ENCODE results near the gene C5orf47. TPM values are rescaled to one million over a fixed set of nuclear protein-coding genes. Genes with fewer than 3 reads are reported as not detected.

C5orf47 gene
- total RNA-seq, 1 experiment from 2014 or later = 0.09 TPM

GRCh38 chr5:173960986-173961385 is 28.0 kb upstream of the C5orf47 start:
- Histone ChIP-seq H3K14ac (ENCODE audit: insufficient read depth, low read length) (no peak overlapping the region), H3K27me3 (ENCODE audit: insufficient read depth, low read length) (no peaks in the 10 kb centered on the region), H2AFZ (ENCODE audit: low read length) (no peak overlapping the region), H2BK20ac (ENCODE audit: low read depth, low read length, poor library complexity, severe bottlenecking) (no peak overlapping the region), H3K4me2 (ENCODE audit: insufficient read depth, insufficient read length, low read length) (no peak overlapping the region), H3K18ac (ENCODE audit: insufficient read length, low read depth, low read length) (no peak overlapping the region), H2BK12ac (ENCODE audit: insufficient read length, low read depth, low read length) (no peak overlapping the region), H4K5ac (ENCODE audit: insufficient read length, low read depth, low read length) (no peak overlapping the region), H2BK5ac (ENCODE audit: insufficient read length, low read length) (no peak overlapping the region), H3K9me3 (ENCODE audit: control insufficient read depth, low read depth, low read length) (no peaks in the 10 kb centered on the region), H3K23ac (ENCODE audit: insufficient read length, low read depth, low read length) (no peak overlapping the region), H2BK15ac (ENCODE audit: low read depth, low read length) (no peak overlapping the region), H2BK120ac (ENCODE audit: low read depth, low read length, poor library complexity, severe bottlenecking) (no peak overlapping the region), H3K23me2 (ENCODE audit: insufficient read length, low read depth, low read length, poor library complexity, severe bottlenecking) (no peaks in the 10 kb centered on the region), H3K56ac (ENCODE audit: insufficient read length, low read depth, low read length) (no peak overlapping the region), H4K20me1 (ENCODE audit: control insufficient read depth, insufficient read depth, insufficient read length) (no peaks in the 10 kb centered on the region), H3K79me1 (ENCODE audit: insufficient read depth, low read depth, low read length, poor library complexity, severe bottlenecking) (no peaks in the 10 kb centered on the region), H4K91ac (ENCODE audit: insufficient read length, low read depth, low read length) (no peak overlapping the region), H2AK5ac (ENCODE audit: insufficient read length, low read length) (no peak overlapping the region), H3K79me2 (ENCODE audit: insufficient read depth, low read length) (no peaks in the 10 kb centered on the region), H3K4ac (ENCODE audit: low read depth, low read length) (no peak overlapping the region), H3K9ac (ENCODE audit: extremely low read depth, insufficient read length, low read length) (no peak overlapping the region), H4K8ac (replicated peaks; ENCODE audit: insufficient read length, low read depth, low read length) (no peak overlapping the region), H3T11ph (ENCODE audit: low read length) (no peak overlapping the region), H3K4me1 (ENCODE audit: insufficient read depth, low read length) (peaks cover 12% of the 10 kb centered on the region; the same call in 1 of the 2 replicates), H3K27ac (ENCODE audit: insufficient read length, low read depth, low read length) (no peak overlapping the region)
- DNase-seq = no peak
- Mint-ChIP-seq H3K36me3 (ENCODE audit: insufficient read depth in 1 of 3, low read depth in 3 of 3) (no peaks in the 10 kb centered on the region), H3K4me3 (no peak overlapping the region), H3K9me3 (no peaks in the 10 kb centered on the region), H3K27ac (peak overlapping the region in 1 of 3 experiments; percentile 65; a peak in 1 of 7 replicates), H3K4me1 (peaks cover 30 to 32% of the 10 kb centered on the region in 2 experiments), H3K27me3 (ENCODE audit: low read depth) (no peaks in the 10 kb centered on the region; the same call in 1 of the 2 replicates)
- no CpG with 5 or more reads among the region's 2 CpGs for WGBS (ENCODE audit: extremely low coverage, insufficient read length, low lambda C conversion rate)
- TF ChIP-seq CTCF (conservative IDR thresholded peaks at IDR 0.05) = no peak
